GM12892 (cell line): ENCODE data around the gene PIAS1.

ENCODE experiments used
- POLR2A ChIP-seq: IDR thresholded peaks from 2 replicates; pipeline ENCODE4 v1.6.1; 2011; ENCODE audit warnings: low read depth, low read length, control low read depth
- TAF1 ChIP-seq: IDR thresholded peaks from 2 replicates; pipeline ENCODE4 v1.6.1; 2011; ENCODE audit warnings: low read depth, mild to moderate bottlenecking, control low read depth, low read length, borderline replicate concordance

GRCh38 chr15:68207176-68207935, 153.2 kb downstream of the PIAS1 start:
- TF ChIP-seq TAF1 (no peak), POLR2A (no peak)
